Astrocyte of the cerebellum (primary cell): ENCODE measurements around the gene ACTA2.

Experiments
- DNase-seq: peaks from one replicate; pipeline ENCODE4 v3.0.0-alpha.2; 2011; ENCODE audit warnings: low read depth
- H3K4me3 ChIP-seq: 2 replicates; pipeline ENCODE4 v1.5.1; 2011; ENCODE audit warnings: mild to moderate bottlenecking, low read depth, low read length, moderate library complexity
- in situ Hi-C: cut with HindIII; loops from 2 replicates; pipeline ENCODE4 v1.10.0; 2017; ENCODE audit warnings: low sequenced_read_pairs
- TF ChIP-seq, protein P1 (sequence below): IDR thresholded peaks from 2 replicates; pipeline ENCODE4 v1.5.1; 2012; ENCODE audit warnings: low read length, low read depth, moderate library complexity, mild to moderate bottlenecking; ENCODE audit errors: missing control alignments

Gene ACTA2

DNA sequence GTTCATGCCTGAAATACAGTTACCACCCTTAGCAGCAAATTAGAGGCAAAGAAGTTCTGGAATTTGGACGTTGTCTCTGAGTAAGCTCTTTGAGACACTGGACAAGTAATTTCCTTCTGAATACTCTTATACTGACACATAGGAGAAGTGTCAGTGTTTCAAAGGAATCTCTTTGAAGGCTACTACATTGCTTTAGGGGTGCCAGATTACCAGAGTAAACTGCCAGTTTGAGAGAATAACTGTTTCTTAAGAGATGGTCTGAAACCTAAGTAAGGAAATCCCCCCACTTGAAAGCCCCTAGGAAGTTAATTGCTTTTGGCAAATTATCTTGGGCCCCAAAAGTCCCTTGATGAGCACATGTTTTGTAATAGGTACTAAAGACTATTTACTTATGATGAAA is 41.4 kb upstream of the ACTA2 start:
- TF ChIP-seq, protein P1, sequence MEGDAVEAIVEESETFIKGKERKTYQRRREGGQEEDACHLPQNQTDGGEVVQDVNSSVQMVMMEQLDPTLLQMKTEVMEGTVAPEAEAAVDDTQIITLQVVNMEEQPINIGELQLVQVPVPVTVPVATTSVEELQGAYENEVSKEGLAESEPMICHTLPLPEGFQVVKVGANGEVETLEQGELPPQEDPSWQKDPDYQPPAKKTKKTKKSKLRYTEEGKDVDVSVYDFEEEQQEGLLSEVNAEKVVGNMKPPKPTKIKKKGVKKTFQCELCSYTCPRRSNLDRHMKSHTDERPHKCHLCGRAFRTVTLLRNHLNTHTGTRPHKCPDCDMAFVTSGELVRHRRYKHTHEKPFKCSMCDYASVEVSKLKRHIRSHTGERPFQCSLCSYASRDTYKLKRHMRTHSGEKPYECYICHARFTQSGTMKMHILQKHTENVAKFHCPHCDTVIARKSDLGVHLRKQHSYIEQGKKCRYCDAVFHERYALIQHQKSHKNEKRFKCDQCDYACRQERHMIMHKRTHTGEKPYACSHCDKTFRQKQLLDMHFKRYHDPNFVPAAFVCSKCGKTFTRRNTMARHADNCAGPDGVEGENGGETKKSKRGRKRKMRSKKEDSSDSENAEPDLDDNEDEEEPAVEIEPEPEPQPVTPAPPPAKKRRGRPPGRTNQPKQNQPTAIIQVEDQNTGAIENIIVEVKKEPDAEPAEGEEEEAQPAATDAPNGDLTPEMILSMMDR = no peak
- H3K4me3 ChIP-seq = no peak overlapping the region
- in situ Hi-C loops = no loop called here
- no peak for DNase-seq

DNA sequence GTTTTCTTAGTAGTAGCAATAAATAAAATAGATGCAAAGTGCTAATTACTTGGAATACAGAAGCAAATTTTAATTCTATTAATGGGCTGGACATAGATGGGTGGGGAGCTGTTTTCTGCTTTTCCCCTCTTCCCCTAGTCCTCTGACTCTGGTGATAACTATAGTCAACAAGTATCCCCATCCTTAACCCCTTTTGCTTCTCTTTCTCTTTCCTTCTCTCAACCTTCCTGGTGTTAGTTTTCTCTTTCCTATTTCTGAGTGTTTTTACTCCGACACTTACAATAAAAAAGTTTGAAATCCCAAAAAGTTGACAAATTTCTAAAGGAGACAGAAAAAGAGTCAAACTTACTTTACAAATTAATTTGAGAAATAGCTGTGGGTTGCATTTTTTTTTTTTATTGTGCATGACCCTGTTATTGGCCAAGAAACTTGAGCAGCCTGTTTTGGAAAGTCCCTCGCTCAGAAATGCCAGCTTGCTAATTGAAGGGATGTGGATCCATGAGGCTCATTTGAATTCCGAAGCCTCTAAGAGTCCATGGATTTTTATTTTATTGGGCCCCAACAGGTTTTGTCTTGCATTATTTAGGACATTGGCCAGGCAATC is 40.5 kb upstream of the ACTA2 start:
- in situ Hi-C loops = no loop called here
- H3K4me3 ChIP-seq = peak overlapping the region; percentile 79
- DNase-seq = no peak
- TF ChIP-seq, protein P1 = no peak

DNA sequence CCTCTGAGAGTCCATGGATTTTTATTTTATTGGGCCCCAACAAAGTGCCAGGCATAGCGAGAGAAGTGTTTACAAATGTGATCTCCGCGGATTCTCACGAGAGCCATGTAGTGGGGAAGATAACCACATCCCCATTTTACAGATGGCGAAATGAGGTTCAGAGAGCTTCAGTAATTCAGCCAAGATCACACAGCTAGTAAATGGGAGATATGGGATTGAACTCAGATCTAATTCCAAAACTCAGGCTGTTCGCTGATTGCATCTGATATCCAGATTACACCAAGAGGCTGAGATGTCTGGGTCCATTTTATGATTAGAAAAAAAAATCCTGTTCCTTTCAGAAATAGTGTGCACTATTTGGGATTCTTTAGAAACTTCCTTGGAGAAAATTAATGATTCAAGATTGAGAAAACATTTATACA is 39.3 kb upstream of the ACTA2 start:
- in situ Hi-C loops = no loop called here
- peak overlapping the region; percentile 79 for H3K4me3 ChIP-seq

DNA sequence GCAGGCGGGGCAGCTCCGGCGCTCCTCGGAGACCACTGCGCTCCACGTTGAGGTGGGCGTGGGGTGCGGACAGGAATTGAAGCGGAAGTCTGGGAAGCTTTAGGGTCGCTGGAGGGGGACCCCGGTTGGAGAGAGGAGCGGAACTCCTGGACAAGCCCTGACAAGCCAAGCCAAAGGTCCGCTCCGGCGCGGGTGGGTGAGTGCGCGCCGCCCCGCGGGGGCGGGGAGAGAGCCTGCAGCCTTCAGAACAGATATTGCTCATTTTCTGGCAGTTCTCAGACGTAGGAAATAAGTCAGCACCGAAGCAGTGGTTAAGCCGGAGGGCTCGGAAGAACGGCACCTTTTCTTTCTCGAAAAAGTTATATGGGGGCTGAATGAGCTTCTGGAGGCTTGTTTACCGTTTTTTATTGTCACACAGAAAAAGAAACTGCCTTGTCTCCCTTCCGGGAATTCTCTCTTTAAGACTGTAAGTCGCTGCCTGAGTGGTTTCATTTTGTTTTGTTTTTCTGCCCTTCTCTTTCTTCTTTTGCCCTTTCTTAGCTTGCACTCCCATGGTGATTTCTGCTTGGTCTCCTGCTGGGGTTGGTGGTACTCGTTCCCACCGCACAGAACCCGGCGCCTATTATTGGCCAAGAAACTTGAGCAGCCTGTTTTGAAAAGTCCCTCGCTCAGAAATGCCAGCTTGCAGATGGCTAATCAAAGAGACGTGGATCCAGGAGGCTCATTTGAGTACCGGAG is 38.8 kb upstream of the ACTA2 start:
- peak; percentile 52 for DNase-seq
- in situ Hi-C loops = no loop called here
- peak overlapping the region; percentile 79 for H3K4me3 ChIP-seq
- TF ChIP-seq, protein P1 = peak; percentile 8

More for the DNA sequence above, 39.3 kb upstream of the ACTA2 start:
- DNase-seq = no peak
- TF ChIP-seq, protein P1 = no peak

DNA sequence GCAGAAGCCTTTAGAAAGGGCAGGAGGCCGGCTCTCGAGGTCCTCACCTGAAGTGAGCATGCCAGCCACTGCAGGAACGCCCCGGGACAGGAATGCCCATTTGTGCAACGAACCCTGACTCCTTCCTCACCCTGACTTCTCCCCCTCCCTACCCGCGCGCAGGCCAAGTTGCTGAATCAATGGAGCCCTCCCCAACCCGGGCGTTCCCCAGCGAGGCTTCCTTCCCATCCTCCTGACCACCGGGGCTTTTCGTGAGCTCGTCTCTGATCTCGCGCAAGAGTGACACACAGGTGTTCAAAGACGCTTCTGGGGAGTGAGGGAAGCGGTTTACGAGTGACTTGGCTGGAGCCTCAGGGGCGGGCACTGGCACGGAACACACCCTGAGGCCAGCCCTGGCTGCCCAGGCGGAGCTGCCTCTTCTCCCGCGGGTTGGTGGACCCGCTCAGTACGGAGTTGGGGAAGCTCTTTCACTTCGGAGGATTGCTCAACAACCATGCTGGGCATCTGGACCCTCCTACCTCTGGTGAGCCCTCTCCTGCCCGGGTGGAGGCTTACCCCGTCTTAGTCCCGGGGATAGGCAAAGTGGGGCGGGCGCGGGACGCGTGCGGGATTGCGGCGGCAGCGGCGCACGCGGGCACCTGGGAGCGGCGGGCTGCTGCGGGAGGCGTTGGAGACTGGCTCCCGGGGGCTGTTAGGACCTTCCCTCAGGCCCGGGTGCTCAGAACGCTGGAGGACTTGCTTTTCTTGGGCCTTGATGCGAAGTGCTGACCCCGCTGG is 38.0 kb upstream of the ACTA2 start, which contains the start of gene FAS:
TSS of gene FAS (plus strand) at position 415 of the 777 bp plus-strand sequence. CDS start at position 494, 79 bp downstream.
- TF ChIP-seq, protein P1 = no peak
- in situ Hi-C loops = no loop called here

DNA sequence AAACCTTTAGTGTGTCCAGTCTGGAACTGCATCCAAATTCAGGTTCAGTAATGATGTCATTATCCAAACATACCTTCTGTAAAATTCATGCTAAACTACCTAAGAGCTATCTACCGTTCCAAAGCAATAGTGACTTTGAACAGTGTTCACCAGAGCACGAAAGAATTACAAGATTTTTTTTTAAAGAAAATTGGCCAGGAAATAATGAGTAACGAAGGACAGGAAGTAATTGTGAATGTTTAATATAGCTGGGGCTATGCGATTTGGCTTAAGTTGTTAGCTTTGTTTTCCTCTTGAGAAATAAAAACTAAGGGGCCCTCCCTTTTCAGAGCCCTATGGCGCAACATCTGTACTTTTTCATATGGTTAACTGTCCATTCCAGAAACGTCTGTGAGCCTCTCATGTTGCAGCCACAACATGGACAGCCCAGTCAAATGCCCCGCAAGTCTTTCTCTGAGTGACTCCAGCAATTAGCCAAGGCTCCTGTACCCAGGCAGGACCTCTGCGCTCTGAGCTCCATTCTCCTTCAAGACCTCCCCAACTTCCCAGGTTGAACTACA is 37.3 kb upstream of the ACTA2 start:
- in situ Hi-C loops = no loop called here
- DNase-seq = peak; percentile 67
- H3K4me3 ChIP-seq = peak overlapping the region; percentile 79
- TF ChIP-seq, protein P1 = no peak

More for the DNA sequence above, 38.0 kb upstream of the ACTA2 start, which contains the start of gene FAS:
- DNase-seq = no peak
- H3K4me3 ChIP-seq = peak within 1 kb of the TSS; percentile 79
